ENCODE data around the gene IFIT3.
A peak's percentile ranks its signal among the peaks of the same experiment; 100 is the strongest.

The IFIT3 gene

DNA sequence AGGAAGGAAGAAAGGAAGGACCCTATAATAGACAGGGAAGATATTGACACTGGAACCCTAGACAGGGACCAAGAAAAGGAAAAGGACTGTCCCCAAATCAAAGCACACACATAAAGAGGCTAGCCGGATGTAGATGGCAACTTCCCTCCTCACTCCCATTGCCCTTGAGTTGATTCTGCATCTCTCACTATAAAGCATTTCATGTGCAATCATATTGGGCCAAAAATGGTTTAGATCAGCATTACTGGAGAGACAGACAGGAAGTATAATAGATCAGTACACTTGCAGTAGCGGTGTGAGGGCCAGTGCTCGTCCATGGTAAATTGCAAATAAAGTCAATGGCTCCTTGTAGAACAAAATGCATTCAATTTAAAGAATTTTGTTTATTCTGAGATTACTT, 8.4 kb downstream of the IFIT3 start:
- Histone ChIP-seq H3K79me1 (ENCODE audit: low read length) (no peaks in the 10 kb centered on the region), H3K18ac (ENCODE audit: low read length) (no peak overlapping the region), H4K8ac (ENCODE audit: low read depth, low read length) (no peak overlapping the region), H3K4me1 (ENCODE audit: control insufficient read depth in 1 of 2, insufficient read depth in 2 of 2, low read length in 2 of 2) (peaks cover 8% of the 10 kb centered on the region in 2 experiments), H4K91ac (ENCODE audit: low read depth, low read length) (no peak overlapping the region), H3K4ac (ENCODE audit: low read depth, low read length) (no peak overlapping the region), H4K12ac (ENCODE audit: low read depth, low read length) (no peak overlapping the region), H2BK12ac (ENCODE audit: low read length) (no peak overlapping the region), H3K14ac (ENCODE audit: low read length) (no peak overlapping the region), H2AFZ (ENCODE audit: insufficient read depth, low read length, poor library complexity) (no peak overlapping the region), H3K27me3 (ENCODE audit: insufficient read depth, low read length) (no peaks in the 10 kb centered on the region), H3K23ac (ENCODE audit: low read length) (no peak overlapping the region), H2AK5ac (ENCODE audit: low read length) (no peak overlapping the region), H2BK120ac (ENCODE audit: insufficient read depth, low read length, poor library complexity) (no peak overlapping the region), H3K4me3 (ENCODE audit: low read depth, low read length) (no peak overlapping the region), H3K79me2 (ENCODE audit: control insufficient read depth, insufficient read depth, low read length, poor library complexity) (no peaks in the 10 kb centered on the region), H3K27ac (ENCODE audit: low read depth, low read length) (no peak overlapping the region), H3K36me3 (ENCODE audit: control insufficient read depth in 1 of 2, insufficient read depth in 2 of 2, low read length in 2 of 2) (no peaks in the 10 kb centered on the region), H3K9me3 (ENCODE audit: insufficient read depth, low read depth, low read length) (no peaks in the 10 kb centered on the region), H3K9ac (ENCODE audit: low read length) (no peak overlapping the region), H3K4me2 (ENCODE audit: low read length) (no peak overlapping the region), H2BK5ac (ENCODE audit: low read depth, low read length, poor library complexity) (no peak overlapping the region)
- WGBS (ENCODE audit: extremely low coverage, insufficient coverage, insufficient read length): no CpG with 5 or more reads among the region's 3 CpGs
- no peak for DNase-seq

DNA sequence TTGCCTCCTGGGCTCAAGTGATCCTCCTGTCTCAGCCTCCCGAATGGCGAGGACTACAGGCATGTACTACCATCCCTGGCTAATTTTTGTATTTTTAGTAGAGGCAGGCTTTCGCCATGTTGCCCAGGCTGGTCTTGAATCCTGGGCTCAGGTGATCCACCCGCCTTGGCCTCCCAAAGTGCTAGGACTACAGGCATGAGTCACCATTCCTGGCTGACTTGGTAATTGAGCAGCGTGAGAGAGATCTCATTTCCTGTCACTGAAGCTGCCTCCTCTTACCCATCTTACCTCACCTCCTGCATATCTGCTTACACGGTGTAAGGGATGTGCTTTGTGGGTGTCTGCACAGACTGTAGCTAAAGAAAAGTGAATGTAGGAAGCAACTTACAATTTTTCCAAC, 9.7 kb downstream of the IFIT3 start:
- no peaks in the 10 kb centered on the region for H3K9me3 ChIP-seq (ENCODE audit: insufficient read depth, low read depth, low read length)
- H3K14ac ChIP-seq (ENCODE audit: low read length): no peak overlapping the region
- H4K8ac ChIP-seq (ENCODE audit: low read depth, low read length): no peak overlapping the region
- H3K18ac ChIP-seq (ENCODE audit: low read length): no peak overlapping the region
- no peaks in the 10 kb centered on the region for H3K79me1 ChIP-seq (ENCODE audit: low read length)
- no peak overlapping the region for H3K27ac ChIP-seq (ENCODE audit: low read depth, low read length)
- no peak overlapping the region for H3K23ac ChIP-seq (ENCODE audit: low read length)
- peak; percentile 22 to 56 for DNase-seq
- no CpG with 5 or more reads among the region's 6 CpGs for WGBS (ENCODE audit: extremely low coverage, insufficient coverage, insufficient read length)
- no peaks in the 10 kb centered on the region for H3K36me3 ChIP-seq (ENCODE audit: control insufficient read depth in 1 of 2, insufficient read depth in 2 of 2, low read length in 2 of 2)
- H2AK5ac ChIP-seq (ENCODE audit: low read length): no peak overlapping the region
- peaks cover 8% of the 10 kb centered on the region in 2 experiments for H3K4me1 ChIP-seq (ENCODE audit: control insufficient read depth in 1 of 2, insufficient read depth in 2 of 2, low read length in 2 of 2)
- no peak overlapping the region for H2BK120ac ChIP-seq (ENCODE audit: insufficient read depth, low read length, poor library complexity)
- H4K12ac ChIP-seq (ENCODE audit: low read depth, low read length): no peak overlapping the region
- H2AFZ ChIP-seq (ENCODE audit: insufficient read depth, low read length, poor library complexity): no peak overlapping the region
- no peaks in the 10 kb centered on the region for H3K27me3 ChIP-seq (ENCODE audit: insufficient read depth, low read length)
- no peak overlapping the region for H2BK5ac ChIP-seq (ENCODE audit: low read depth, low read length, poor library complexity)
- no peak overlapping the region for H2BK12ac ChIP-seq (ENCODE audit: low read length)
- no peak overlapping the region for H3K4ac ChIP-seq (ENCODE audit: low read depth, low read length)
- H4K91ac ChIP-seq (ENCODE audit: low read depth, low read length): no peak overlapping the region
- no peak overlapping the region for H3K4me2 ChIP-seq (ENCODE audit: low read length)
- H3K9ac ChIP-seq (ENCODE audit: low read length): no peak overlapping the region
- no peak overlapping the region for H3K4me3 ChIP-seq (ENCODE audit: low read depth, low read length)
- H3K79me2 ChIP-seq (ENCODE audit: control insufficient read depth, insufficient read depth, low read length, poor library complexity): no peaks in the 10 kb centered on the region

DNA sequence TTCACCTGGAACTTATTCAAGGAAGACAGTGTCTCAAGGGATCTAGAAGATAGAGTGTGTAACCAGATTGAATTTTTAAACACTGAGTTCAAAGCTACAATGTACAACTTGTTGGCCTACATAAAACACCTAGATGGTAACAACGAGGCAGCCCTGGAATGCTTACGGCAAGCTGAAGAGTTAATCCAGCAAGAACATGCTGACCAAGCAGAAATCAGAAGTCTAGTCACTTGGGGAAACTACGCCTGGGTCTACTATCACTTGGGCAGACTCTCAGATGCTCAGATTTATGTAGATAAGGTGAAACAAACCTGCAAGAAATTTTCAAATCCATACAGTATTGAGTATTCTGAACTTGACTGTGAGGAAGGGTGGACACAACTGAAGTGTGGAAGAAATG, 10.9 kb downstream of the IFIT3 start:
- Histone ChIP-seq H3K4me3 (ENCODE audit: low read depth, low read length) (no peak overlapping the region), H3K23ac (ENCODE audit: low read length) (no peak overlapping the region), H3K4me2 (ENCODE audit: low read length) (no peak overlapping the region), H3K9me3 (ENCODE audit: insufficient read depth, low read depth, low read length) (no peaks in the 10 kb centered on the region), H2BK120ac (ENCODE audit: insufficient read depth, low read length, poor library complexity) (no peak overlapping the region), H3K14ac (ENCODE audit: low read length) (no peak overlapping the region), H4K91ac (ENCODE audit: low read depth, low read length) (no peak overlapping the region), H3K4me1 (ENCODE audit: control insufficient read depth in 1 of 2, insufficient read depth in 2 of 2, low read length in 2 of 2) (peaks cover 6 to 8% of the 10 kb centered on the region in 2 experiments), H2AFZ (ENCODE audit: insufficient read depth, low read length, poor library complexity) (no peak overlapping the region), H4K12ac (ENCODE audit: low read depth, low read length) (no peak overlapping the region), H3K79me2 (ENCODE audit: control insufficient read depth, insufficient read depth, low read length, poor library complexity) (no peaks in the 10 kb centered on the region), H3K27ac (ENCODE audit: low read depth, low read length) (no peak overlapping the region), H3K36me3 (ENCODE audit: control insufficient read depth in 1 of 2, insufficient read depth in 2 of 2, low read length in 2 of 2) (no peaks in the 10 kb centered on the region), H3K79me1 (ENCODE audit: low read length) (no peaks in the 10 kb centered on the region), H3K27me3 (ENCODE audit: insufficient read depth, low read length) (no peaks in the 10 kb centered on the region), H2BK12ac (ENCODE audit: low read length) (no peak overlapping the region), H2AK5ac (ENCODE audit: low read length) (no peak overlapping the region), H2BK5ac (ENCODE audit: low read depth, low read length, poor library complexity) (no peak overlapping the region), H3K4ac (ENCODE audit: low read depth, low read length) (no peak overlapping the region), H3K9ac (ENCODE audit: low read length) (no peak overlapping the region), H4K8ac (ENCODE audit: low read depth, low read length) (no peak overlapping the region), H3K18ac (ENCODE audit: low read length) (no peak overlapping the region)
- WGBS (ENCODE audit: extremely low coverage, insufficient coverage, insufficient read length): no CpG with 5 or more reads among the region's 3 CpGs
- DNase-seq: no peak

DNA sequence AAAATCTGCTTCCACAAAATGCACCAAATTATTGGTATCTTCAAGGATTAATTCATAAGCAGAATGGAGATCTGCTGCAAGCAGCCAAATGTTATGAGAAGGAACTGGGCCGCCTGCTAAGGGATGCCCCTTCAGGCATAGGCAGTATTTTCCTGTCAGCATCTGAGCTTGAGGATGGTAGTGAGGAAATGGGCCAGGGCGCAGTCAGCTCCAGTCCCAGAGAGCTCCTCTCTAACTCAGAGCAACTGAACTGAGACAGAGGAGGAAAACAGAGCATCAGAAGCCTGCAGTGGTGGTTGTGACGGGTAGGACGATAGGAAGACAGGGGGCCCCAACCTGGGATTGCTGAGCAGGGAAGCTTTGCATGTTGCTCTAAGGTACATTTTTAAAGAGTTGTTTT, 12.1 kb downstream of the IFIT3 start:
- no peak for DNase-seq
- H4K12ac ChIP-seq (ENCODE audit: low read depth, low read length): no peak overlapping the region
- no peak overlapping the region for H3K23ac ChIP-seq (ENCODE audit: low read length)
- H3K4ac ChIP-seq (ENCODE audit: low read depth, low read length): no peak overlapping the region
- no peak overlapping the region for H2BK120ac ChIP-seq (ENCODE audit: insufficient read depth, low read length, poor library complexity)
- H3K9ac ChIP-seq (ENCODE audit: low read length): no peak overlapping the region
- no peaks in the 10 kb centered on the region for H3K27me3 ChIP-seq (ENCODE audit: insufficient read depth, low read length)
- peaks cover 4% of the 10 kb centered on the region in 2 experiments for H3K4me1 ChIP-seq (ENCODE audit: control insufficient read depth in 1 of 2, insufficient read depth in 2 of 2, low read length in 2 of 2)
- no peaks in the 10 kb centered on the region for H3K36me3 ChIP-seq (ENCODE audit: control insufficient read depth in 1 of 2, insufficient read depth in 2 of 2, low read length in 2 of 2)
- H2AFZ ChIP-seq (ENCODE audit: insufficient read depth, low read length, poor library complexity): no peak overlapping the region
- H3K27ac ChIP-seq (ENCODE audit: low read depth, low read length): no peak overlapping the region
- no peak overlapping the region for H4K8ac ChIP-seq (ENCODE audit: low read depth, low read length)
- no peak overlapping the region for H3K18ac ChIP-seq (ENCODE audit: low read length)
- H3K9me3 ChIP-seq (ENCODE audit: insufficient read depth, low read depth, low read length): no peaks in the 10 kb centered on the region
- no peak overlapping the region for H2AK5ac ChIP-seq (ENCODE audit: low read length)
- no CpG with 5 or more reads among the region's 4 CpGs for whole genome bisulfite sequencing (ENCODE audit: extremely low coverage, insufficient coverage, insufficient read length)
- no peaks in the 10 kb centered on the region for H3K79me2 ChIP-seq (ENCODE audit: control insufficient read depth, insufficient read depth, low read length, poor library complexity)
- H4K91ac ChIP-seq (ENCODE audit: low read depth, low read length): no peak overlapping the region
- no peaks in the 10 kb centered on the region for H3K79me1 ChIP-seq (ENCODE audit: low read length)
- H3K14ac ChIP-seq (ENCODE audit: low read length): no peak overlapping the region
- no peak overlapping the region for H2BK12ac ChIP-seq (ENCODE audit: low read length)
- no peak overlapping the region for H3K4me2 ChIP-seq (ENCODE audit: low read length)
- no peak overlapping the region for H3K4me3 ChIP-seq (ENCODE audit: low read depth, low read length)
- no peak overlapping the region for H2BK5ac ChIP-seq (ENCODE audit: low read depth, low read length, poor library complexity)

Measured in trophoblast cell (in vitro differentiated cells and primary cell).